Mesothelial cell of epicardium (in vitro differentiated cells): ENCODE results near the gene NUP160. TPM values are rescaled to one million over a fixed set of nuclear protein-coding genes. Genes with fewer than 3 reads are reported as not detected.

Experiments
- DNase-seq, 2 experiments: peaks; one replicate each; pipeline ENCODE4 v3.0.0; 2021; ENCODE audit warnings: low spot score in 2 of 2; ENCODE audit not compliant: unreplicated experiment in 2 of 2
- H3K27ac Mint-ChIP-seq: 2 replicates; pipeline ENCODE4 v1.8.0; 2021; ENCODE audit warnings: mixed read lengths
- H3K27me3 Mint-ChIP-seq: 2 replicates; pipeline ENCODE4 v1.8.0; 2021; ENCODE audit warnings: low read depth, mixed read lengths
- H3K36me3 Mint-ChIP-seq: 2 replicates; pipeline ENCODE4 v1.8.0; 2021; ENCODE audit warnings: mixed read lengths
- H3K4me1 Mint-ChIP-seq: 2 replicates; pipeline ENCODE4 v1.8.0; 2021; ENCODE audit warnings: mixed read lengths
- H3K4me3 Mint-ChIP-seq: 2 replicates; pipeline ENCODE4 v1.8.0; 2021; ENCODE audit warnings: mild to moderate bottlenecking, moderate library complexity, mixed read lengths
- H3K9me3 Mint-ChIP-seq: 2 replicates; pipeline ENCODE4 v1.8.0; 2021; ENCODE audit warnings: mixed read lengths
- CTCF ChIP-seq: fragments of 200-600 bp; sonication (generic); IDR thresholded peaks from one replicate; pipeline ENCODE4 v1.5.0; 2021; ENCODE audit warnings: antibody characterized with exemption; ENCODE audit not compliant: unreplicated experiment
- total RNA-seq: library from RNA; stranded (reverse); gene quantifications from 3 replicates; pipeline ENCODE4 v1.2.1, GENCODE V29; 2021

The NUP160 gene
- total RNA-seq, 1 donor from 2014 or later: 64.2 TPM

GRCh38 chr11:47731475-47731874, 116.7 kb downstream of the NUP160 start:
- H3K9me3 Mint-ChIP-seq: no peaks in the 10 kb centered on the region
- H3K27me3 Mint-ChIP-seq: no peaks in the 10 kb centered on the region
- peaks cover 51% of the 10 kb centered on the region for H3K36me3 Mint-ChIP-seq
- no peak for DNase-seq
- H3K4me3 Mint-ChIP-seq: no peak overlapping the region
- TF ChIP-seq CTCF: no peak
- no peak overlapping the region for H3K27ac Mint-ChIP-seq
- H3K4me1 Mint-ChIP-seq: no peaks in the 10 kb centered on the region

Other genes starting within 250 kb of the NUP160 start
- 53.5 to 59.1 TPM (median 54.4 TPM) in 3 replicates for gene MTCH2, start 205.8 kb downstream of the NUP160 start, total RNA-seq
- gene AGBL2, start 133.0 kb downstream of the NUP160 start, total RNA-seq: 3.5 to 4.6 TPM (median 3.9 TPM) in 3 replicates
- gene FNBP4, start 81.0 kb downstream of the NUP160 start, total RNA-seq: 167 to 168 TPM (median 167 TPM) in 3 replicates
- gene PTPRJ, start 132.2 kb upstream of the NUP160 start, total RNA-seq: 26.2 to 31.0 TPM (median 26.5 TPM) in 3 replicates